Inflammatory macrophage treated with lipopolysaccharide for 1 hour (primary cell): ENCODE measurements around the gene MAP2K3.
"Not testable (repeated sequence)": the region's sequence is repeated elsewhere in the genome, so short reads cannot be mapped to it uniquely, and the experiment has no call there.

Experiments used
- DNase-seq, 2 donors: peaks; one replicate each; pipeline ENCODE4 v3.0.0-alpha.2; 2020 to 2022

The MAP2K3 gene

GRCh38 chr17:21313761-21314160 lies 29.2 kb downstream of the MAP2K3 start:
- DNase-seq = not testable (repeated sequence)

- not testable (repeated sequence) for DNase-seq
Observed at GRCh38 chr17:21314261-21314664, 29.8 kb downstream of the MAP2K3 start.

GRCh38 chr17:21314701-21315111 lies 30.2 kb downstream of the MAP2K3 start:
- not testable (repeated sequence) for DNase-seq

- DNase-seq = not testable (repeated sequence)
Observed at GRCh38 chr17:21315246-21316000, 30.9 kb downstream of the MAP2K3 start.

GRCh38 chr17:21316212-21316886 lies 31.8 kb downstream of the MAP2K3 start:
- DNase-seq = not testable (repeated sequence)

DNA sequence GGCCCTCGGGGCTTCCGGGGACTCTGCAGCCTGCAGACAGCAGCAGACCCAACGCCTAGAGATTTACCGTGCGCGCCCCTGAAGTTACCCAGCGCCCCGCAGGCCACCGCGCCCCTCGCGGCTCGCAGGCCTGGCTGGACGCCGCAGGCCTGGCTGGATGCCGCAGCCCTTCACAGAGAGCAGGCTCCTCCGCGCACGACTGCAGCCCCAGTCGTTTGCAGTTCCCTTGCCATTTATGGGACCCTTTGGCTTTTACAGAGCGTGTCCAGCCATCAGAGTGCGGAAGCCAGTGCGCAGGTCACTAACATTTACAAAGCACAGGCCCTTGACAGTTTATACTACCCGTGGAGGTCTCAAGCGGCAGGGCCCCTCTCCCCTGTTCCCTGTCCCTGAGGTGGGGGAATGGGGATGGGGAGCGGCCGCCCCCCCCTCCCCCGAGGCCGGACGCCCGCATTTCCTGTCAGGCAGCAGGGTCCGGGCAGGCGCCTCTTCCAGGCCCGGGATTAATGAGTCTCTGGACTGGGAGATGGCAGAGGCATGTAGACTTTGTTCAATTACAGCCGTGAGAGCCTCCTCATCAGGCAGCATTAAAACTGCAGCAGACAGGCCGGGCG lies 32.5 kb downstream of the MAP2K3 start:
- DNase-seq = not testable (repeated sequence)

GRCh38 chr17:21317821-21318220 lies 33.3 kb downstream of the MAP2K3 start:
- DNase-seq = not testable (repeated sequence)

DNA sequence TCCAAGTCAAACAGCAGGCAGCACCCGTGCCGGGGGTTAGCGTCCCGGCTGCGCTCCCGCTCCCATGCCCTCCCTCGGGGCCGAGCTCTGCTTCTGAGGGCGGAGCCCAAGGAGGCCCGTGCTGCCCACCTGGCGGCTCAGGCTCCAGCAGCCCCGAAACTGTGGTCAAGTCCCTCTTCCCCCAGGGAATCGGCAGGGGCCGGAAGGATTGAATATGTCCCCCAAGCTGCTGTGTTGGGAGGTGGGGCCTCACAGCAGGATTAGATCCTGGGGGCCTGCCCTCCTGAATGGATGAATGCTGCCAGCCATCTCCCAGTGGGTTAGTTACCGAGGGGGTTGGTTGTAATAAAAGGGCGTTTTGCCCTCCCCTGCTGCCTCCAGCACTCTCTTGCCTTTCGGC lies 33.9 kb downstream of the MAP2K3 start:
- no peak for DNase-seq

DNA sequence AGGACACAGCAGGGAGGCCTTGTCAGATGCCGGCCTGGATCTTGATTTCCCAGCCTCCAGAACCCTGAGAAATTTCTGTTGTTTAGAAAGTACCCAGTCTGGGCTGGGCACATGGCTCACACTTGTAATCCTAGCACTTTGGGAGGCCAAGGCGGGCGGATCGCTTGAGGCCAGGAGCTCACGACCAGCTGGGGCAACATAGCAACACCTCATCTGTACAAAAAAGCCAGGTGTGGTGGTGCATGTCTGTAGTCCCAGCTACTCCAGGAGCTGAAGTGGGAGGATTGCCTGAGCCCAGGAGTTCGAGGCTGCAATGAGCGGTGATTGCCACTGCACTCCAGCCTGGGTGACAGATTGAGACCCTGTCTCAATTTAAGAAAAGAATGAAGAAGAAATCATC lies 34.3 kb downstream of the MAP2K3 start:
- not testable (repeated sequence) for DNase-seq

GRCh38 chr17:21319256-21319655 lies 34.7 kb downstream of the MAP2K3 start:
- DNase-seq = not testable (repeated sequence)

DNA sequence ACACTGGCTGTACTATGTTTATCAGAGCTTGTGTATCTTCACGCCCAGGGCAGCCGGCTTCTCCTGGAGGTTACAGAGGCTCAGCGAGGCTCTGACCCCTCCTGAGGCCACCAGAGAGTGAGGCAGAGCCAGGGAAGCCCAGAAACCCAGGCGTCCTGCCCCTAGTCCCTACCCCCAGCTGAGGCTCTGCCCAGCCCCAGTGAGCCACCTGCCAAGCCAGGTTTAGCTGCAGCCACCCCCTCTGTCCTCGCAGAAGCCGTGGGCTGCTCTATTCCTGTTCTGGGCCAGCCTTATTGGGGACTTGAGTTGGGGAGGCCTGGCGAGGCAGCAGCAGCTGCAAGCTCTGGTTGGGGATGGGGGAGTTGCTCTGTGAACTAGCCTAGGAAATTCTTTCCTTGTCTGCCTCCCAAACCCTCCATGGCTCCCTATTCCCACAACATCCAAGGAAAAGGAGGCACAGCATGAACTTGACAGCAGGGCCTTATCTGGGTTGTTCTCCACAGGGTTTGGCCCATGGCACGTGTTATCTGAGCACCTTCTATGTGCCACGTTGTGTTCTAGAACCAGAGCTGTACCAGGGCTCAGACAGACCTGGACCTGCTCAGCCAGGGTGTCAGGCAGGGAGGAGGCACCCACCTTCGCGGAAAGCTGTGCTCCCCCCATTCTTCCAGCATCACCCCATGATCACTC lies 35.3 kb downstream of the MAP2K3 start:
- DNase-seq = not testable (repeated sequence)

DNA sequence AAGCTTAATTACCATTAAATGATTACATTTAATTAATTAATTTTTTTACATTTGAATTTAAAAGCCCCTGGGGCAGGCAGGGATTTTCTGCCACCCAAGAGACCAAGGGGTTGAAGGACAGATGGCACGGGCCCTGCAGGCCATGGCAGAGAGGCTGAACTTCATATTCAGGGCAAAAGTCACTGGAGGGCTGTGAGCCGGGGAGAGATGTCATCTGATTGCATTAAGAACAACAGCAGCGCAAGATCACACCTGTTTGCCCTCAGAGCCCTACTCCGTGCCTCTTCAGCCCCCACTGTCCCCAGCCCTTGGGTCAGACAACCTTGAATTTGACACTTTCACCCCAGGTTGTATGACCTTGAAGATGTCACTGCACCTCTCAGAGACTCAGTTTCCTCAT lies 35.9 kb downstream of the MAP2K3 start:
- DNase-seq = not testable (repeated sequence)

GRCh38 chr17:21321061-21321460 lies 36.5 kb downstream of the MAP2K3 start:
- not testable (repeated sequence) for DNase-seq

GRCh38 chr17:21321744-21322191 lies 37.3 kb downstream of the MAP2K3 start:
- DNase-seq = not testable (repeated sequence)

DNA sequence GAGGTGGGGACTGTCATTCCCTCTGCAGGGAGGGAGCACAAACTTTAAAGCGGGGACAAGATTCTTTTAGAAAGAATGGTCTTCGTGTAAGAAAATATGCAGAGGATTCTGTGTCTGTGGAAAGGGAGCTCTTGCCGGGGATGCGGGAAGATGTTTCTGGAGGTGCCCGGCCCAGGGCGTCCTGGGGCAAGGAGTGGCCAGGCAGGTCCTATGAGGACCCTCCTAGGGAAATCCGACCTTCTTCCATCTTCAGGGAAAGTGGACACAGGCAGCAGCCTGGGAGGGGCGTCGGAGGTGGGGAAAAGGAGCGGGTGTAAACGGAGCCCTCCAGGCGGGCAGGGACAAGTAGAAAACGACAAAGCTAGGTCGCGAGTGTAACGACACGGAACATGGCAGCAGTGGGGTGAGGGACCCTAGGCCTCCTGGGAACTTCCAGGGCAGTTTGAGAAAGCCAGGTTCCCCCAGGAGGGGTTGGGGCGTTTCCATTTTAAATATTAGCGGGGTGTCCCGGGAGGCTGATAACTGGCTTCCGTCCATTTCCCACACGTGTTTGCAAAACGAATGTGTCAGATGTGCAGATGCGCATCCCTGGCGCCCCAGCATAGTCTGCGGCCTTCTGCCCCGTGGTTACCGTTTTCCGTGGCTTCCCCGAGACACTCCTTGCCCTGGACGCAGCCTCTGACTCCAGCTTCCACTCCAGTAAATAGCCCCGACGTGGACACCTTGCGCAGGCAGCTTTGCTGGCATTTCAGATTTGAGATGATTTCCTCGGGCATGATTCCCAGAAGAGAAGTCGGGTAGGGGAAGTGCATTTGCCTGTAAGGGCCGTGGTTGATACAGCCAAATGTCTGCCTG lies 39.0 kb downstream of the MAP2K3 start:
- DNase-seq = not testable (repeated sequence)

DNA sequence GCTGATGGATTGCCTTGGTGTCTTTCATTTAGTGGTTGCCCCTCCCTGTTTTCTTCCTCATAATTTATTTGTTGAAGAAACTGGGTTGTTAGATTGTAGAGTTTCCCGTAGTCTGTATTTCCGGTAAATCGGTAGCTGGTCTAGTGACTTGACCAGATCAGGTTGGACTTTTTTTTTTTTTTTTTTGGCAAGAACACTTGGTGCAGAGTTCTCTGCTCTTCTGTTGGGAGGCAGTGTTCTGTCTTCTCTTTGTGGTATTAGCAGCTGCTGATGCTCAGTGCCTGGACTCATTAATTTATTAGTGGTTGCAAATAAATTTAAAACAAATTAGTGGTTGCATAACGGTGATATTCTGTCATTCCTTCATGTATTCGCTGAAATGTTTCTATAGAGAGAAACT lies 40.2 kb downstream of the MAP2K3 start:
- not testable (repeated sequence) for DNase-seq

DNA sequence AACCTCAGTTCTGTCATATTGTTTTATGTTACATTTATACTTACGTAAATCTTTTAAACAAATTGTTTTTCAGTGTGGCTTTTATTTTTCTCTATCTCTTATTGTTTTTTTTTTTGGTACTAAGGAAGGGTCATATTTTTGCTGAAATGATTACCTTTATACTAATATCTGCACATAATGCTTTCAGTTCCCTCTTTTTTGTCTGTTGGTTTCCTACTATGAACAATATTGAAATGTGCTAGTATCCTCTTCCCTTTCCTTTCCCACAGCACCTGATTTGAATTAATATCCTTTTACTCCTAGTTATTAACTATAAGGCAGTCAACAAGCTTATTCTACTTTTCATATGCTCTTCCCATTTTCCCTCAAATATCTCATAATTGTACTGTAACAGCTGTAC lies 43.4 kb downstream of the MAP2K3 start:
- DNase-seq = not testable (repeated sequence)

- DNase-seq = not testable (repeated sequence)
Observed at GRCh38 chr17:21328778-21329177, 44.3 kb downstream of the MAP2K3 start.

GRCh38 chr17:21330436-21331160 lies 46.1 kb downstream of the MAP2K3 start:
- no peak for DNase-seq

DNA sequence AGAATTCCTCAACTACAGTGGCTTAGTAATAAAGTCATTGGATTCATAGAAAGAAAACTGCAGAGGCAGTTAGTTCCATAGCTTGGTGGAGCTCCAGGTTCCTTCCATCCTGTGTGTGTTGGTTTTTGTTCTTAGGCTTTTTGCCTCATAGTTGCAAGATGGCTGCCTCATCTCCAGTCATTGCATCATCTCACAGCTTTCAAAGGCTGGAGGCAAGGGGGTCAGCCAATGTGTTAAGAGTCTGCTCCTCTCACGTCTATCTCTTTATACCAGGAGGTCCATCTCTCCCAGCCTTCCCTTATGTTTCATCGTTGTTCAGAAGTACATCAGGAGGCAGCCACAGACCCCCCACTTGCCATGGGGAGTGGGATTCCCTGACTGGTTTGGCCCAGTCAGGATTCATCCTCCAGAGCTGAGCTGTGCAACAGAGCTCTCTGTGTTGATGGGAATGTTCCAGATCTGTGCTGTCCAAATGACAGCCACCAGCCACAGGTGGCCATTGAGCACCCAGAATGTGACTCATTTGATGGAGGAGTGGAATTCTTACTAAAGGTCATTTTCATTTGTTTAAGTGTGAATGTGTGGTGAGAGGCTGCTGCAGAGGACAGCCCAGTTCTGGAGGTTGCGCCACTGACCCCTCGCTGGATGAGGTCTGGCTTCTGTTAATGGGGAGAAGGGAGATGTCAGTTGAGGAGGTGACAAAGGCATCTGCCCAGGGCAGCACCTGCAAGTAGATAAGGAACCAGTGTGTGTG lies 52.2 kb downstream of the MAP2K3 start:
- not testable (repeated sequence) for DNase-seq
